SK-N-SH (cell line): ENCODE data around the gene RAB23. TPM values are rescaled to one million over a fixed set of nuclear protein-coding genes. Genes with fewer than 3 reads are reported as not detected.

Experiments
- CTCF ChIA-PET: fragments of 300-600, 350-600 bp; formaldehyde crosslinking; extraction: SDS; loops from one replicate; lab custom pipeline; 2021; lab: Yijun Ruan, JAX
- POLR2A ChIA-PET: fragments of 350-600 bp; sonication (Branson Sonifier 250); formaldehyde crosslinking; extraction: SDS; loops from one replicate; lab custom pipeline; 2020; ENCODE audit warnings: antibody characterized with exemption, inconsistent platforms; lab: Yijun Ruan, JAX
- DNase-seq: peaks from one replicate; pipeline ENCODE4 v3.0.0; 2012
- H2AFZ ChIP-seq: fragments of 200-600 bp; sonication (generic); 2 replicates; pipeline ENCODE4 v1.8.1; 2016; ENCODE audit warnings: antibody characterized with exemption, mild to moderate bottlenecking, low read depth
- H3F3A ChIP-seq: fragments of 200-600 bp; sonication (generic); replicated peaks from 2 replicates; pipeline ENCODE3; 2016; ENCODE audit warnings: antibody characterized with exemption, mild to moderate bottlenecking; ENCODE audit not compliant: insufficient read depth
- H3K27ac ChIP-seq, 2 experiments: fragments of 200-500 bp in 1 of 2; fragments of 200-600 bp in 1 of 2; sonication (Bioruptor generic) in 1 of 2; sonication (generic), shearing (Covaris generic) in 1 of 2; 2 replicates each; pipeline versions ENCODE4 v1.5.1 to v1.6.1; 2014 to 2016; ENCODE audit warnings: low read depth in 2 of 2, inconsistent platforms in 1 of 2, low read length in 1 of 2, mild to moderate bottlenecking in 1 of 2, mixed read lengths in 1 of 2
- H3K27me3 ChIP-seq: fragments of 200-600 bp; sonication (generic), shearing (Covaris generic); 2 replicates; pipeline ENCODE4 v1.6.1; 2016; ENCODE audit warnings: mixed run types; ENCODE audit not compliant: insufficient read depth
- H3K36me3 ChIP-seq, 2 experiments: fragments of 200-500 bp in 1 of 2; fragments of 200-600 bp in 1 of 2; sonication (Bioruptor generic) in 1 of 2; sonication (generic) in 1 of 2; replicated peaks in 1 of 2; 2 replicates each; pipeline versions ENCODE3 to v1.5.1; 2014 to 2016; ENCODE audit warnings: low read length in 1 of 2, mild to moderate bottlenecking in 1 of 2; ENCODE audit not compliant: insufficient read depth in 2 of 2, control insufficient read depth in 1 of 2
- H3K4me1 ChIP-seq, 2 experiments: fragments of 200-500 bp in 1 of 2; fragments of 200-600 bp in 1 of 2; sonication (Bioruptor generic) in 1 of 2; sonication (generic), shearing (Covaris generic) in 1 of 2; 2 replicates each; pipeline versions ENCODE4 v1.5.1 to v1.6.1; 2014 to 2016; ENCODE audit warnings: low read depth in 1 of 2, low read length in 1 of 2, mixed run types in 1 of 2; ENCODE audit not compliant: insufficient read depth in 2 of 2, control insufficient read depth in 1 of 2
- H3K4me2 ChIP-seq: fragments of 200-600 bp; sonication (generic), shearing (Covaris generic); 2 replicates; pipeline ENCODE4 v1.6.1; 2017; ENCODE audit warnings: mixed run types
- H3K4me3 ChIP-seq, 2 experiments: fragments of 200-500 bp in 1 of 2; fragments of 200-600 bp in 1 of 2; sonication (Bioruptor generic) in 1 of 2; sonication (generic), shearing (Covaris generic) in 1 of 2; 2 replicates each; pipeline versions ENCODE4 v1.5.1 to v1.8.1; 2014 to 2016; ENCODE audit warnings: low read depth in 2 of 2, inconsistent platforms in 1 of 2, low read length in 1 of 2, mild to moderate bottlenecking in 1 of 2, mixed read lengths in 1 of 2, moderate library complexity in 1 of 2
- H3K79me2 ChIP-seq: fragments of 200-600 bp; sonication (generic); 2 replicates; pipeline ENCODE4 v1.8.1; 2017; ENCODE audit warnings: mild to moderate bottlenecking; ENCODE audit not compliant: insufficient read depth
- H3K9ac ChIP-seq: fragments of 200-600 bp; sonication (generic); 2 replicates; pipeline ENCODE4 v1.6.1; 2017; ENCODE audit warnings: mixed run types
- H3K9me2 ChIP-seq: fragments of 200-600 bp; sonication (generic); 2 replicates; pipeline ENCODE4 v1.6.1; 2017; ENCODE audit warnings: mixed run types
- H3K9me3 ChIP-seq: fragments of 200-600 bp; sonication (generic); 2 replicates; pipeline ENCODE4 v1.6.1; 2017; ENCODE audit warnings: mixed run types, mild to moderate bottlenecking, moderate library complexity
- H4K20me1 ChIP-seq: fragments of 200-600 bp; sonication (generic); 2 replicates; pipeline ENCODE4 v1.6.1; 2017; ENCODE audit warnings: mild to moderate bottlenecking, mixed run types; ENCODE audit not compliant: insufficient read depth
- ELF1 ChIP-seq: IDR thresholded peaks from 2 replicates; pipeline ENCODE4 v1.4.0; 2012
- EP300 ChIP-seq, 2 experiments: IDR thresholded peaks; 2 replicates each; pipeline versions ENCODE4 v1.4.0 to v1.6.1; 2012; ENCODE audit warnings: borderline replicate concordance in 1 of 2, low read depth in 1 of 2, low read length in 1 of 2
- FOXJ3 ChIP-seq: sonication (generic); formaldehyde crosslinking; IDR thresholded peaks from 2 replicates; pipeline ENCODE4 v1.5.1; 2020; ENCODE audit warnings: mild to moderate bottlenecking, missing genetic modification reagents
- MXI1 ChIP-seq: IDR thresholded peaks from 2 replicates; pipeline ENCODE4 v1.6.1; 2012; ENCODE audit warnings: mild to moderate bottlenecking, low read depth, low read length, improper control_type of control experiment
- RAD21 ChIP-seq: IDR thresholded peaks from 2 replicates; pipeline ENCODE4 v1.6.1; 2012; ENCODE audit warnings: mild to moderate bottlenecking, low read length
- RFX5 ChIP-seq: IDR thresholded peaks from 2 replicates; pipeline ENCODE4 v1.6.1; 2012; ENCODE audit warnings: mild to moderate bottlenecking, improper control_type of control experiment, low read length
- RXRA ChIP-seq: IDR thresholded peaks from 2 replicates; pipeline ENCODE4 v1.4.0; 2012; ENCODE audit warnings: low read depth, mild to moderate bottlenecking, borderline replicate concordance
- SIN3A ChIP-seq: IDR thresholded peaks from 2 replicates; pipeline ENCODE4 v1.6.1; 2012; ENCODE audit warnings: low read depth, mild to moderate bottlenecking, low read length, moderate library complexity, borderline replicate concordance
- TCF12 ChIP-seq: IDR thresholded peaks from 2 replicates; pipeline ENCODE4 v1.4.0; 2012
- TEAD4 ChIP-seq: IDR thresholded peaks from 2 replicates; pipeline ENCODE4 v1.4.0; 2012; ENCODE audit warnings: mild to moderate bottlenecking, borderline replicate concordance; ENCODE audit not compliant: insufficient read depth
- USF2 ChIP-seq: fragments of 150-350 bp; IDR thresholded peaks from 2 replicates; pipeline ENCODE4 v1.6.1; 2017; ENCODE audit warnings: antibody characterized with exemption, low read length, low read depth, borderline replicate concordance
- WGBS: methylation state at CpG from one replicate; pipeline ENCODE4 v1.1.6; 2017; ENCODE audit warnings: low lambda C conversion rate; 5-methylcytosine and 5-hydroxymethylcytosine counted together
- polyA plus RNA-seq, 3 experiments: library from polyadenylated mRNA; depleted of rRNA; stranded (reverse); fragments of >200 nt; gene quantifications; 2 replicates each; pipeline ENCODE4 v1.2.3, GENCODE V29; 2012
- TF ChIP-seq, protein P1 (sequence below): IDR thresholded peaks from 2 replicates; pipeline ENCODE4 v1.4.0; 2012; ENCODE audit warnings: low read depth, borderline replicate concordance
- TF ChIP-seq, protein P2 (sequence below): IDR thresholded peaks from 2 replicates; pipeline ENCODE4 v1.4.0; 2012; ENCODE audit warnings: low read depth

Gene RAB23
- polyA plus RNA-seq, 1 of the 3 experiments (the other 2 are of a cell fraction) = 6.6 TPM

GRCh38 chr6:57180596-57180995 lies 41.5 kb downstream of the RAB23 start (continued):
- TF ChIP-seq USF2 (no peak), ELF1 (no peak), EP300 (IDR thresholded peaks at IDR 0.05; ENCODE audit: borderline replicate concordance in 1 of 2, low read depth in 1 of 2, low read length in 1 of 2) (no peak), SIN3A (no peak), RFX5 (no peak), RAD21 (no peak)
- TF ChIP-seq, protein P1, sequence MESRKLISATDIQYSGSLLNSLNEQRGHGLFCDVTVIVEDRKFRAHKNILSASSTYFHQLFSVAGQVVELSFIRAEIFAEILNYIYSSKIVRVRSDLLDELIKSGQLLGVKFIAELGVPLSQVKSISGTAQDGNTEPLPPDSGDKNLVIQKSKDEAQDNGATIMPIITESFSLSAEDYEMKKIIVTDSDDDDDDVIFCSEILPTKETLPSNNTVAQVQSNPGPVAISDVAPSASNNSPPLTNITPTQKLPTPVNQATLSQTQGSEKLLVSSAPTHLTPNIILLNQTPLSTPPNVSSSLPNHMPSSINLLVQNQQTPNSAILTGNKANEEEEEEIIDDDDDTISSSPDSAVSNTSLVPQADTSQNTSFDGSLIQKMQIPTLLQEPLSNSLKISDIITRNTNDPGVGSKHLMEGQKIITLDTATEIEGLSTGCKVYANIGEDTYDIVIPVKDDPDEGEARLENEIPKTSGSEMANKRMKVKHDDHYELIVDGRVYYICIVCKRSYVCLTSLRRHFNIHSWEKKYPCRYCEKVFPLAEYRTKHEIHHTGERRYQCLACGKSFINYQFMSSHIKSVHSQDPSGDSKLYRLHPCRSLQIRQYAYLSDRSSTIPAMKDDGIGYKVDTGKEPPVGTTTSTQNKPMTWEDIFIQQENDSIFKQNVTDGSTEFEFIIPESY = no peak
- TF ChIP-seq, all 33 proteins: peak for 0

DNA sequence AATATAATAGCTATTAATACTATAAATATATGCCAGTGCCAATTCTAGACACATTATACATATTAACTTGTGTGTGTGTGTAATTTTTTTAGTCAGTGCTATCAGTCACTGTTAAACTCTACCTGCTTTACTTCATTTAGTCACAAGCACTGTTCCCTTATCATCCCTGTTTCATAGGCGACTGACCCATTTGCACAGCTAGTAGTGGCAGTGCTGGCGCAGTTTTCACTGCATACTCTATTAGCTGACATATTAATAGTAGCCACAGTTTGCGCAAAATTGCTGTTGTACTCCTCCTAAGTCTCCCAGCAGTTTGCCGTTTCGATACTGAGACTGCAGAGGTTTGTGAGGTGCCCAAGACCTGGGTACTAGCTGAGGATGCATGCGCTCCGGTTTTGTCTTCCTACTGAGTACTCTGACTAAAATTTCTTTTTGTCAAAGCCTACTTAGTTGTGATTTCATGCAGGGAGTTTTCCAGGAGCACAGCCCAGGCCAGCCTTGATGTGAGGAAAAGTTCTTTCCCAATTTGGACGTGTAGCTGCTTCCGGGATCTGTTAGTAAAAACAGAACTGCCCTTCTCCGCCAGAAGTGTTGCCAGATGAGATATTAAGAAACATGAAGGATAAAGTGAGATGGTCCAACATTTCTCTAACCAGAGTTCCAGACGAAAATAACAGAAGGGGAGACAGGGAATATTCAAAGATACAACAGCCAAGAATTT lies 44.4 kb downstream of the RAB23 start:
- Histone ChIP-seq H3K4me3 (no peak overlapping the region), H2AFZ (no peak overlapping the region), H3K27ac (no peak overlapping the region; a peak in 1 of 4 replicates), H3K9ac (no peak overlapping the region), H3K27me3 (no peaks in the 10 kb centered on the region), H3F3A (peaks cover 40% of the 10 kb centered on the region), H3K4me1 (peaks cover 0 to 12% of the 10 kb centered on the region in 2 experiments; a peak in 2 of 4 replicates), H3K9me3 (no peaks in the 10 kb centered on the region), H3K9me2 (no peaks in the 10 kb centered on the region), H3K4me2 (no peak overlapping the region), H3K36me3 (peaks cover 26 to 47% of the 10 kb centered on the region in 2 experiments), H4K20me1 (no peaks in the 10 kb centered on the region), H3K79me2 (peaks cover 86% of the 10 kb centered on the region)
- no peak for DNase-seq
- ChIA-PET POLR2A (no interaction called here), CTCF (interaction anchor here (1.1 kb wide), 2 partner anchors 11 to 12 kb away, joined by 3 to 4 read pairs; no protein-coding TSS in a partner anchor)
- 93% methylated on average over 11 of the region's 11 CpGs for WGBS
- TF ChIP-seq EP300 (IDR thresholded peaks at IDR 0.05; ENCODE audit: borderline replicate concordance in 1 of 2, low read depth in 1 of 2, low read length in 1 of 2) = no peak
- TF ChIP-seq TCF12 = no peak
- no peak for TF ChIP-seq FOXJ3
- TF ChIP-seq SIN3A = no peak
- TF ChIP-seq MXI1 = no peak
- no peak for TF ChIP-seq TEAD4
- TF ChIP-seq RXRA = no peak
- TF ChIP-seq, protein P2, sequence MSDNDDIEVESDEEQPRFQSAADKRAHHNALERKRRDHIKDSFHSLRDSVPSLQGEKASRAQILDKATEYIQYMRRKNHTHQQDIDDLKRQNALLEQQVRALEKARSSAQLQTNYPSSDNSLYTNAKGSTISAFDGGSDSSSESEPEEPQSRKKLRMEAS = no peak
